IMR-90 (cell line): ENCODE results near the gene COQ2. TPM values are rescaled to one million over a fixed set of nuclear protein-coding genes. Genes with fewer than 3 reads are reported as not detected.

Experiments
- ATAC-seq: fragments of 200-7000 bp; cut with Tn5 transposase; 2 replicates; pipeline ENCODE4 v1.9.1; 2020; ENCODE audit warnings: low read depth, mild to moderate bottlenecking, moderate library complexity
- BruUV-seq: library from RNA; stranded (reverse); fragments of 400-500 nt; replicated peaks from 2 replicates; lab custom pipeline; 2021; lab: Mats Ljungman, UMichigan
- CTCF ChIA-PET: fragments of 300-600 bp; formaldehyde crosslinking; extraction: SDS; loops from one replicate; lab custom pipeline; 2021; ENCODE audit warnings: antibody characterized with exemption; lab: Yijun Ruan, JAX
- POLR2A ChIA-PET: fragments of 300-600 bp; sonication (Branson Sonifier 250); formaldehyde crosslinking; loops from one replicate; lab custom pipeline; 2022; ENCODE audit warnings: antibody characterized with exemption; ENCODE audit not compliant: unreplicated experiment; lab: Charles Lee
- DNase-seq: peaks from one replicate; pipeline ENCODE4 v3.0.0; 2013
- H2AFZ ChIP-seq: replicated peaks from 2 replicates; pipeline ENCODE3; 2013; ENCODE audit warnings: low read length, mild to moderate bottlenecking; ENCODE audit not compliant: poor library complexity
- H2AK5ac ChIP-seq: 2 replicates; pipeline ENCODE4 v1.6.1; 2013; ENCODE audit warnings: low read depth, low read length, inconsistent platforms
- H2AK9ac ChIP-seq: replicated peaks from 2 replicates; pipeline ENCODE3; 2013; ENCODE audit warnings: mild to moderate bottlenecking, low read depth, low read length, moderate library complexity; ENCODE audit not compliant: poor library complexity
- H2BK120ac ChIP-seq: 2 replicates; pipeline ENCODE4 v1.6.1; 2013; ENCODE audit warnings: low read depth, low read length, inconsistent platforms
- H2BK15ac ChIP-seq: 3 replicates; pipeline ENCODE4 v1.6.1; 2013; ENCODE audit warnings: low read depth, low read length, inconsistent platforms
- H2BK20ac ChIP-seq: 2 replicates; pipeline ENCODE4 v1.6.1; 2013; ENCODE audit warnings: low read depth, mild to moderate bottlenecking, inconsistent platforms, low read length, moderate library complexity
- H2BK5ac ChIP-seq: 2 replicates; pipeline ENCODE4 v1.6.1; 2013; ENCODE audit warnings: mild to moderate bottlenecking, low read depth, low read length, inconsistent platforms; ENCODE audit not compliant: poor library complexity, severe bottlenecking
- H3K14ac ChIP-seq: replicated peaks from 2 replicates; pipeline ENCODE4 v1.6.1; 2013; ENCODE audit warnings: low read depth, low read length, inconsistent platforms
- H3K18ac ChIP-seq: 2 replicates; pipeline ENCODE4 v1.6.1; 2013; ENCODE audit warnings: low read depth, low read length, control low read depth
- H3K23ac ChIP-seq: 2 replicates; pipeline ENCODE4 v1.6.1; 2013; ENCODE audit warnings: low read depth, low read length, inconsistent platforms
- H3K27ac ChIP-seq: 2 replicates; pipeline ENCODE4 v1.5.1; 2013; ENCODE audit warnings: mild to moderate bottlenecking, control low read depth, low read length; ENCODE audit not compliant: insufficient read depth
- H3K27me3 ChIP-seq: 2 replicates; pipeline ENCODE4 v1.6.1; 2013; ENCODE audit warnings: low read length; ENCODE audit not compliant: control insufficient read depth, insufficient read depth
- H3K36me3 ChIP-seq: 2 replicates; pipeline ENCODE4 v1.6.1; 2013; ENCODE audit warnings: low read length, mixed read lengths; ENCODE audit not compliant: control insufficient read depth, insufficient read depth
- H3K4ac ChIP-seq: 2 replicates; pipeline ENCODE4 v1.6.1; 2013; ENCODE audit warnings: low read depth, low read length, inconsistent platforms
- H3K4me1 ChIP-seq: 2 replicates; pipeline ENCODE4 v1.6.1; 2013; ENCODE audit warnings: low read length, mixed read lengths; ENCODE audit not compliant: control insufficient read depth, insufficient read depth
- H3K4me2 ChIP-seq: 2 replicates; pipeline ENCODE4 v1.6.1; 2013; ENCODE audit warnings: low read depth, mild to moderate bottlenecking, control low read depth, low read length, moderate library complexity
- H3K4me3 ChIP-seq: 2 replicates; pipeline ENCODE4 v1.5.1; 2013; ENCODE audit warnings: low read depth, mild to moderate bottlenecking, control low read depth, low read length, moderate library complexity; ENCODE audit not compliant: insufficient read depth
- H3K56ac ChIP-seq: 2 replicates; pipeline ENCODE4 v1.6.1; 2013; ENCODE audit warnings: low read length, inconsistent platforms; ENCODE audit not compliant: insufficient read depth; ENCODE audit errors: extremely low read depth
- H3K79me1 ChIP-seq, 2 experiments: 2 replicates each; pipeline ENCODE4 v1.6.1; 2013; ENCODE audit warnings: low read length in 2 of 2, inconsistent platforms in 1 of 2, low read depth in 1 of 2
- H3K9ac ChIP-seq: 2 replicates; pipeline ENCODE4 v1.6.1; 2013; ENCODE audit warnings: low read depth, low read length, control low read depth
- H3K9me1 ChIP-seq: 2 replicates; pipeline ENCODE4 v1.6.1; 2013; ENCODE audit warnings: low read length, inconsistent platforms; ENCODE audit not compliant: insufficient read depth
- H3K9me3 ChIP-seq: 2 replicates; pipeline ENCODE4 v1.6.1; 2013; ENCODE audit warnings: low read length; ENCODE audit not compliant: control insufficient read depth, insufficient read depth
- H4K20me1 ChIP-seq: 2 replicates; pipeline ENCODE4 v1.6.1; 2013; ENCODE audit warnings: low read length, inconsistent platforms; ENCODE audit not compliant: insufficient read depth
- H4K5ac ChIP-seq: 2 replicates; pipeline ENCODE4 v1.6.1; 2013; ENCODE audit warnings: mild to moderate bottlenecking, low read depth, low read length, control low read depth
- H4K8ac ChIP-seq, 2 experiments: 2 replicates each; pipeline ENCODE4 v1.6.1; 2013; ENCODE audit warnings: low read depth in 2 of 2, low read length in 2 of 2, control low read depth in 1 of 2, inconsistent platforms in 1 of 2
- H4K91ac ChIP-seq: 2 replicates; pipeline ENCODE4 v1.6.1; 2013; ENCODE audit warnings: low read depth, low read length, inconsistent platforms; ENCODE audit not compliant: insufficient read depth
- BHLHE40 ChIP-seq: fragments of 150-350 bp; IDR thresholded peaks from 2 replicates; pipeline ENCODE4 v1.6.1; 2016; ENCODE audit warnings: mild to moderate bottlenecking, low read depth, low read length
- CHD1 ChIP-seq: IDR thresholded peaks from 2 replicates; pipeline ENCODE4 v1.6.1; 2012; ENCODE audit warnings: low read depth, low read length, improper control_type of control experiment
- MAFK ChIP-seq: IDR thresholded peaks from 2 replicates; pipeline ENCODE4 v1.6.1; 2012; ENCODE audit warnings: low read depth, low read length, improper control_type of control experiment
- MAZ ChIP-seq: IDR thresholded peaks from 2 replicates; pipeline ENCODE4 v1.6.1; 2012; ENCODE audit warnings: low read depth, mild to moderate bottlenecking, low read length, improper control_type of control experiment, moderate library complexity, borderline replicate concordance
- dilution Hi-C: fragments of 300-500 bp; cut with HindIII; formaldehyde crosslinking; loops from one replicate; pipeline ENCODE4 v1.14.3; 2018; ENCODE audit warnings: low sequenced_read_pairs; ENCODE audit not compliant: unreplicated experiment
- in situ Hi-C: fragments of 300-500 bp; cut with MboI; formaldehyde crosslinking; loops from 3 replicates; pipeline ENCODE4 v1.14.3; 2019; ENCODE audit warnings: low sequenced_read_pairs, inconsistent platforms, mixed read lengths
- intact Hi-C: fragments of 100-400 bp; cut with micrococcal nuclease; formaldehyde crosslinking; loops from 2 replicates; pipeline ENCODE4 v1.10.0; 2022
- microRNA-seq, 2 experiments: library from miRNA; stranded (forward) in 1 of 2; unstranded in 1 of 2; fragments of 10-50 nt in 1 of 2; fragments of <30 nt in 1 of 2; gene quantifications in 1 of 2; microRNA quantifications in 1 of 2; one replicate each; pipeline versions ENCODE3 to v1.1.0; 2013 to 2020; ENCODE audit not compliant: insufficient read depth in 1 of 2, insufficient read length in 1 of 2, unreplicated experiment in 1 of 2
- polyA plus RNA-seq, 3 experiments: library from polyadenylated mRNA; depleted of rRNA; stranded (reverse); fragments of >200 nt; gene quantifications; 2 replicates each; pipeline ENCODE4 v1.2.3, GENCODE V29; 2012; ENCODE audit warnings: low replicate concordance in 1 of 3
- small RNA-seq, 5 experiments: library from RNA; depleted of rRNA; stranded (forward); fragments of <200 nt; gene quantifications; one replicate each; pipeline ENCODE3, GENCODE V24; 2012
- total RNA-seq: library from RNA; depleted of rRNA; stranded (reverse); fragments of >200 nt; gene quantifications from 2 replicates; pipeline ENCODE4 v1.2.3, GENCODE V29; 2012; rRNA removed

The COQ2 gene
- total and polyA plus RNA-seq, 2 of the 4 experiments (the other 2 are of a cell fraction): 7.3 to 7.4 TPM

DNA sequence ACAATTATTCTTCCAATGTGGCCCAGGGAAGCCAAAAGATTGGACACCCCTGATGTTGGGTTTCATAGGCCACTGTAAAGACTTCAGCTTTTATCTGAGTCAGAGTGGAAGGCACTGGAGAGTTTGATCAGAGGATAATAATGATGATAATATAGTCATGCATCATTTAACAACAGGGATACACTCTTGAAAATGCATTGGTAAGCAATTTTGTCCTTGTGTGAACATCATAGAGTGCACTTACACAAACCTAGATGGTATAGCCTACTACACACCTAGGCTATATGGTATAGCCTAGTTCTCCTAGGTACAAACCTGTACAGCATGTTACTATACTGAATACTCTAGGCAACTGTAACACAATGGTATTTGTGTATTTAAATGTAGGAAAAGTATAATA, 70.5 kb downstream of the COQ2 start:
- Histone ChIP-seq H3K18ac (no peak overlapping the region), H3K9me1 (no peaks in the 10 kb centered on the region; the same call in 1 of the 2 replicates), H4K5ac (no peak overlapping the region), H3K4me3 (no peak overlapping the region), H3K9ac (no peak overlapping the region), H2BK5ac (no peak overlapping the region), H2AK9ac (no peak overlapping the region), H4K8ac (no peak overlapping the region), H2BK20ac (no peak overlapping the region), H3K4me1 (no peaks in the 10 kb centered on the region), H2AK5ac (no peak overlapping the region), H3K79me1 (no peaks in the 10 kb centered on the region), H2AFZ (no peak overlapping the region), H3K23ac (no peak overlapping the region), H3K36me3 (no peaks in the 10 kb centered on the region), H2BK15ac (no peak overlapping the region), H3K4me2 (no peak overlapping the region), H3K4ac (no peak overlapping the region), H2BK120ac (no peak overlapping the region), H4K91ac (no peak overlapping the region), H4K20me1 (no peaks in the 10 kb centered on the region), H3K9me3 (peaks cover 6% of the 10 kb centered on the region), H3K14ac (no peak overlapping the region), H3K27me3 (no peaks in the 10 kb centered on the region; the same call in 1 of the 2 replicates), H3K27ac (no peak overlapping the region), H3K56ac (no peak overlapping the region)
- peak; percentile 80 for TF ChIP-seq MAFK
- TF ChIP-seq CHD1: no peak
- TF ChIP-seq MAZ: no peak
- no peak for TF ChIP-seq BHLHE40
- BruUV-seq: no TSS peak
- ChIA-PET POLR2A (no interaction called here), CTCF (no interaction called here)
- intact Hi-C loops (no loop called here), dilution Hi-C loops (no loop called here), in situ Hi-C loops (no loop called here)
- DNase-seq: no peak
- ATAC-seq: no peak

Small RNAs within 50 kb of the gene (microRNA-seq; reads per million reads assigned to microRNA genes)
- gene AC114781.3 (ENCODE audit: insufficient read depth, insufficient read length): not detected

Small RNAs within 50 kb of the gene (small RNA-seq; reads per million reads assigned to genes)
- 0 to 0.89 (median 0) reads per million in 5 experiments for gene AC114781.3

Other genes starting within 250 kb of the COQ2 start
- 107 and 115 TPM in 2 replicates for gene COPS4, start 249.6 kb downstream of the COQ2 start, total RNA-seq
- gene COPS4, start 249.6 kb downstream of the COQ2 start, polyA plus RNA-seq (2012; rRNA removed): 40.1 and 42.7 TPM in 2 replicates
- gene PLAC8, start 170.1 kb downstream of the COQ2 start, total RNA-seq: not detected in 2 replicates
- gene PLAC8, start 170.1 kb downstream of the COQ2 start, polyA plus RNA-seq (2012; rRNA removed): not detected in 2 replicates
- under 0.01 and 0.28 TPM in 2 replicates for gene HPSE, start 50.0 kb upstream of the COQ2 start, total RNA-seq
- gene HPSE, start 50.0 kb upstream of the COQ2 start, polyA plus RNA-seq (2012; rRNA removed): 0.09 TPM in 2 replicates
- 9.1 and 13.1 TPM in 2 replicates for gene HELQ, start 171.0 kb upstream of the COQ2 start, total RNA-seq
- 7.4 and 8.8 TPM in 2 replicates for gene HELQ, start 171.0 kb upstream of the COQ2 start, polyA plus RNA-seq (2012; rRNA removed)
- 8.6 and 23.9 TPM in 2 replicates for gene MRPS18C, start 171.3 kb upstream of the COQ2 start, total RNA-seq
- gene MRPS18C, start 171.3 kb upstream of the COQ2 start, polyA plus RNA-seq (2012; rRNA removed): 12.2 and 13.4 TPM in 2 replicates
- 8.4 and 12.2 TPM in 2 replicates for gene ABRAXAS1, start 200.3 kb upstream of the COQ2 start, total RNA-seq
- gene ABRAXAS1, start 200.3 kb upstream of the COQ2 start, polyA plus RNA-seq (2012; rRNA removed): 3.8 and 4.1 TPM in 2 replicates